ENCODE data around the gene ENPP5.

- no peak for TF ChIP-seq POLR2AphosphoS5 (IDR thresholded peaks at IDR 0.05; ENCODE audit: low read depth, low read length)
- no peak for TF ChIP-seq POLR2A (IDR thresholded peaks at IDR 0.05; ENCODE audit: low read depth, low read length)
Measured at GRCh38 chr6:46199387-46199786, 28.6 kb upstream of the ENPP5 start.

All from GM12891 (cell line).